Pancreas (tissue), 10 donors: ENCODE measurements around the gene ZFYVE28. TPM values are rescaled to one million over a fixed set of nuclear protein-coding genes. Genes with fewer than 3 reads are reported as not detected.
A peak's percentile ranks its signal among the peaks of the same experiment; 100 is the strongest.

Source experiments
- ATAC-seq, 4 donors: fragments of 200-7000 bp; cut with Tn5 transposase; one replicate each; pipeline versions ENCODE4 v1.8.0 to v1.9.1; 2020; ENCODE audit warnings: mild to moderate bottlenecking in 4 of 4, moderate library complexity in 4 of 4
- DNase-seq, 6 donors: peaks; one replicate each; pipeline ENCODE4 v3.0.0-alpha.2; 2020
- FAIRE-seq: peaks from 2 replicates; lab custom pipeline; 2012; peaks lifted over from hg19 to GRCh38; lab: Jason Lieb, UNC
- H3K27ac ChIP-seq, 4 donors: fragments of 200-600 bp; sonication (generic); 1 replicate in 3 of 4; 2 replicates in 1 of 4; pipeline versions ENCODE4 v1.5.0 to v1.8.0; 2020
- H3K27me3 ChIP-seq, 4 donors: fragments of 200-600 bp; one replicate each; pipeline ENCODE4 v1.8.0; 2021
- H3K36me3 ChIP-seq, 3 donors: fragments of 200-600 bp; sonication (generic) in 1 of 3; one replicate each; pipeline versions ENCODE4 v1.5.0 to v1.8.0; 2020 to 2021
- H3K4me1 ChIP-seq, 3 donors: fragments of 200-600 bp; one replicate each; pipeline ENCODE4 v1.8.0; 2021
- H3K4me3 ChIP-seq, 4 donors: fragments of 200-600 bp; sonication (generic) in 2 of 4; one replicate each; pipeline versions ENCODE4 v1.5.0 to v1.8.0; 2020 to 2021
- H3K9me3 ChIP-seq, 4 donors: fragments of 200-600 bp; one replicate each; pipeline ENCODE4 v1.8.0; 2021
- CTCF ChIP-seq, 4 donors: fragments of 200-600 bp; sonication (generic) in 3 of 4; IDR thresholded peaks; one replicate each; pipeline versions ENCODE4 v1.5.0 to v1.8.0; 2021; ENCODE audit warnings: antibody characterized with exemption in 4 of 4
- WGBS, 2 donors: extraction: QIAGEN DNeasy Blood & Tissue Kit; methylation state at CpG; one replicate each; pipeline ENCODE4 v1.1.7; 2013; 5-methylcytosine and 5-hydroxymethylcytosine counted together
- intact Hi-C, 3 donors: fragments of 100-400 bp; cut with DNase I; formaldehyde crosslinking; loops; one replicate each; pipeline versions ENCODE4 v1.11.1 to v1.14.2; 2022
- polyA plus RNA-seq, 2 donors: library from polyadenylated mRNA; stranded (reverse); fragments of 200-250 nt; gene quantifications; one replicate each; pipeline ENCODE4 v1.2.3, GENCODE V29; 2013
- total RNA-seq, 6 donors: library from RNA; stranded (reverse); fragmentation: NEBNext Ultra II Directional in 4 of 6; extraction: Animal tissue kit (Norgen Biotek cat#: 25700) in 4 of 6; gene quantifications; one replicate each; pipeline versions ENCODE4 v1.2.1 to v1.2.4, GENCODE V29; 2021 to 2023
- donor health status: healthy with polysubstance abuse.
- donor health status: DM: no; HTN: no; CAD: no; lungs with moderate emphysema.
- donor health status: DM: no; HTN: no; CAD: no.
- donor health status: control.
- donor health status: control.
- donor health status: Bipolar disorder and iron deficiency.
- donor health status: DM: yes; HTN: yes; CAD: no.
- donor health status: DM: no; HTN: no; CAD: no.
- donor health status: DM: no; HTN: no; CAD: no.
- donor health status: DM: yes; HTN: yes; CAD: no.

ZFYVE28 gene
- total and polyA plus RNA-seq, 8 donors: 3.8 to 13.4 (median 6.0) TPM

GRCh38 chr4:2285613-2286381 lies 132.6 kb downstream of the ZFYVE28 start:
- DNase-seq (peak in 2 of 6 donors; percentile 46 to 53), ATAC-seq (no peak), FAIRE-seq (no peak)
- 88 to 91% methylated on average over 24 to 27 of the region's 27 CpGs for WGBS, 2 donors
- TF ChIP-seq CTCF (IDR thresholded peaks at IDR 0.05): no peak
- intact Hi-C loops: no loop called here
- no peaks in the 10 kb centered on the region for H3K4me1 ChIP-seq
- no peak overlapping the region for H3K4me3 ChIP-seq
- H3K36me3 ChIP-seq: no peaks in the 10 kb centered on the region
- H3K27ac ChIP-seq: no peak overlapping the region
- no peaks in the 10 kb centered on the region for H3K27me3 ChIP-seq
- H3K9me3 ChIP-seq: no peaks in the 10 kb centered on the region

GRCh38 chr4:2284934-2285612 lies 133.4 kb downstream of the ZFYVE28 start:
- H3K9me3 ChIP-seq: no peaks in the 10 kb centered on the region
- no peak overlapping the region for H3K4me3 ChIP-seq
- no peaks in the 10 kb centered on the region for H3K27me3 ChIP-seq
- WGBS, 2 donors: 85 to 90% methylated on average over 15 of the region's 15 CpGs
- no peaks in the 10 kb centered on the region for H3K36me3 ChIP-seq
- H3K27ac ChIP-seq: no peak overlapping the region
- no peaks in the 10 kb centered on the region for H3K4me1 ChIP-seq
- no peak for ATAC-seq
- TF ChIP-seq CTCF (IDR thresholded peaks at IDR 0.05): no peak
- FAIRE-seq: no peak
- peak in 2 of 6 donors; percentile 30 for DNase-seq
- intact Hi-C loops: no loop called here

- ATAC-seq: no peak
- Histone ChIP-seq H3K4me1 (no peaks in the 10 kb centered on the region), H3K36me3 (no peaks in the 10 kb centered on the region), H3K4me3 (no peak overlapping the region), H3K27ac (no peak overlapping the region), H3K27me3 (no peaks in the 10 kb centered on the region), H3K9me3 (no peaks in the 10 kb centered on the region)
- 95 to 98% methylated on average over 23 of the region's 23 CpGs for WGBS, 2 donors
- TF ChIP-seq CTCF (IDR thresholded peaks at IDR 0.05): no peak
- FAIRE-seq: no peak
- intact Hi-C loops: no loop called here
- DNase-seq: peak in 2 of 6 donors; percentile 32 to 33
These were observed 134.1 kb downstream of the ZFYVE28 start for GRCh38 chr4:2284161-2284933.

GRCh38 chr4:2283199-2283711 lies 135.2 kb downstream of the ZFYVE28 start:
- no peaks in the 10 kb centered on the region for H3K36me3 ChIP-seq
- H3K4me1 ChIP-seq: no peaks in the 10 kb centered on the region
- no peak for TF ChIP-seq CTCF (IDR thresholded peaks at IDR 0.05)
- H3K9me3 ChIP-seq: no peaks in the 10 kb centered on the region
- DNase-seq (no peak), ATAC-seq (no peak), FAIRE-seq (no peak)
- intact Hi-C loops: no loop called here
- WGBS, 2 donors: 80 to 84% methylated on average over 3 of the region's 3 CpGs
- no peak overlapping the region for H3K4me3 ChIP-seq
- no peaks in the 10 kb centered on the region for H3K27me3 ChIP-seq
- no peak overlapping the region for H3K27ac ChIP-seq
